Stimulated activated CD4-positive, alpha-beta T cell treated with anti-CD3 and anti-CD28 coated beads, Interleukin-2, amount 100 ng/mL, for 24 hours (primary cell): ENCODE data around the gene PYCARD.
"Not testable (repeated sequence)": the region's sequence is repeated elsewhere in the genome, so short reads cannot be mapped to it uniquely, and the experiment has no call there.

Experiments
- DNase-seq, 2 donors: peaks; one replicate each; pipeline ENCODE4 v3.0.0-alpha.2; 2020

PYCARD gene

GRCh38 chr16:31202414-31203375 lies at the start of gene PYCARD:
PYCARD (minus strand) TSS chr16:31202760; CDS start chr16:31202690, 70 bp downstream.
- peak; percentile 43 to 49 for DNase-seq

DNA sequence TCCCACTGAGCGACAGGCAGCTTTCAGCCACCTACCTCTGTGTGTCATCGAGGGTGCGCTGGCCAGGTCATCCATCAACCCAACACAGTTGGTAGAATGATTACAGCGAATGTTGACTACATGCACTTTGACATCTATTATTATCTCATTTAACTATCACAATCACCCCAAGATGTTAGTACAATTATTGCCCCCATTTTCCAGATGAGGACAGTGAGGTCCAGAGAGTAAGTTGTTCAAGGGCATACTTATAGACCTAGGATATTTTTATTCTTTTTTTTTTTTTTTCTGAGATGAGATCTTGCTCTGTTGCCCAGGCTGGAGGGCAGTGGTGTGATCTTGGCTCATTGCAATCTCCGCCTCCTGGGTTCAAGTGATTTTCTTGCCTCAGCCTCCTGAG lies 48.9 kb upstream of the PYCARD start:
- no peak for DNase-seq

DNA sequence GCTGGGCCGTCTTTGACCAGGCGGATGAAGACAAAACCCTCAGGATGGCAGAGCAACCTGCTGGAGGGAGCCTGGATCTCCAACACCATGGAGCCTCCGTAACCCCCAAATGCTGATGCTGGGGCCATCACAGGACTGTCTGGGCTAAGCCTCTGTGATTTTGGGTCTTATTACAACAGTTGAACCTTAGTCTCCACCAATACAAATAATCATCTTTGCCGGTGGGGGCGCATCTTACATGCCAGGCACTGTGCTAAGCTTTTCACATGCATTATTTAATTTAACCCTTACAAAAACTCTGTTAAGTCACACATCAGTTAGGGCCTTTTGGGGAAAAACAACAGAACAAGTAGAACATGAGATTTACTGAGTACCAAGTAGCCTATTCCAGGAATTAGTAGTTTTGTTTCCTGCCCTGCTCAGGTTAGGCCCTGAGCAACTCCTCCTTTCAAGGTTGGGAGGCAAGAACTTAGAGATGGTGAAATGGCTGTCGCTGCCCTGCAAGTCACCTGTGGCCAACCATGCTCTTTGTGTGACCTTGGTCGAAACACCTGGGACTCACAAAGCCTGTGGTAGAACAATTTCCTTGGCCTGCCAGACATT lies 48.3 kb upstream of the PYCARD start:
- DNase-seq = no peak

GRCh38 chr16:31248344-31248743 lies 45.8 kb upstream of the PYCARD start:
- DNase-seq = no peak

GRCh38 chr16:31246296-31246695 lies 43.7 kb upstream of the PYCARD start:
- no peak for DNase-seq

DNA sequence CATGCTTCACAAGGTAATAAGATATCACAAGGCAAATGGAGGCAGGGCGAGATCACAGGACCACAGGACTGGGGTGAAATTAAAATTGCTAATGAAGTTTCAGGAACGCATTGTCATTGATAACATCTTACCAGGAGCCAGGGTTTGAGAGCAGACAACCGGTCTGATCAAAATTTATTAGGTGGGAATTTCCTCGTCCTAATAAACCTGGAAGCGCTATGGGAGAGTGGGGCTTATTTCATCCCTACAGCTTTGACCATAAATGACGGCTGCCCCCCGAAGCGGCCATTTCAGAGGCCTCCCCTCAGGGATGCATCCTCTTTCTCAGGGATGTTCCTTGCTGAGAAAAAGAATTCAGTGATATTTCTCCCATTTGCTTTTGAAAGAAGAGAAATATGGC lies 43.0 kb upstream of the PYCARD start:
- DNase-seq = not testable (repeated sequence)

GRCh38 chr16:31243734-31244670 lies 41.4 kb upstream of the PYCARD start:
- DNase-seq = no peak

- DNase-seq = no peak
These were observed 39.6 kb upstream of the PYCARD start for GRCh38 chr16:31242206-31242605.

DNA sequence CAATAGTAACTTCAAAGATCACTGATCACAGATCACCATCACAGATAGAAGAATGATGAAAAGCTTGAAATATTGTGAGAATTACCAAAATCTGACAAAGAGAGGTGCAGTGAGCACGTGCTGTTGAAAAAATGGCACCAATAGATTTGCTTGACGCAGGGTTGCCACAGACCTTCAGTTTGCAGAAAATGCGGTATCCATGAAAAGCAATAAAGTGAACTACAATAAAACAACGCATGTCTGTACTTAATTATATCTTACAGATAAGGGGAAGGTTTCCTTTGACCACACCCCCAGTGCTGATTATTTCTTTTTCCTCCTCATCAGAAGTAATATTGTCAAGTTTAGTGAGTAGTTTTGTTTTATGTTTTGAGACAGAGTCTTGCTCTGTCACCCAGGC lies 35.5 kb upstream of the PYCARD start:
- no peak for DNase-seq

- no peak for DNase-seq
These were observed 26.9 kb upstream of the PYCARD start for GRCh38 chr16:31229501-31229900.

DNA sequence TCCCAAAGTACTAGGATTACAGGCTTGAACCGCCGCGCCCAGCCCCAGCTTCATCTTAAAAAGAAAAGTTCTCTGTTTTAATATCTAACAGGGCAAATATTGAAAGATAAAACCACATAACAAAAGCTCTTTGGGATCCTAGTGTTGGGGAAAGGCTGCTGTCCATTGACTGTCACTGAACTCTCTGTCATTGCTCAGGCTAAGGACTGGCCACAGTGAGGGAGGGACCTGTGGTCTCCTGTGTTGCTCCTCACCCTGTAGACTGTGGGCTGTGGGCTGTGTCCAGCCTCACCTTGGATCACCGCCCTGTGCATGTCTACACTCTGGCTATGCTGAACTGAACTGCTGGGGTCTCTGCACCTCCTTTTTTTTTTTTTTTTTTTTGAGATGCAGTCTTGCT lies 25.6 kb upstream of the PYCARD start:
- no peak for DNase-seq

DNA sequence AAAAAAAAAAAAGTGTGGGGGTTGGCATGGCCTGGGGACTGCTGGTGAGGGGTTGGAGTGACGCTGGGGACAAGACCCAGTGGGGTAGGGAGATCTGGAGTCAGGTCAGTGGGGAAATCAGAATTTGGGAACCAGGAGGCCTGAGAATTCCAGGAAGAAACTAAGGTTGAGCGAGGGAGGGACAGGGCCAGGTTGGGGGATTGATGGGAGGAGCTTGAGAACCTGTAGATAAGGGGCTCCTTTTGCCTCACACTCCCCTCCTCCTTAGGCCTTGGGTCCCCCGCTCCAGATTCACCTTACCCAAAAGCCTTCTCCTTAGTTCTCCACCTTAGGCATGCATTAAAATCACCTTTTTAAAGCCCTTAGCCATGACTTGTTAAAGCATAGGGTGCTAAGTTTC lies 22.6 kb upstream of the PYCARD start:
- no peak for DNase-seq

DNA sequence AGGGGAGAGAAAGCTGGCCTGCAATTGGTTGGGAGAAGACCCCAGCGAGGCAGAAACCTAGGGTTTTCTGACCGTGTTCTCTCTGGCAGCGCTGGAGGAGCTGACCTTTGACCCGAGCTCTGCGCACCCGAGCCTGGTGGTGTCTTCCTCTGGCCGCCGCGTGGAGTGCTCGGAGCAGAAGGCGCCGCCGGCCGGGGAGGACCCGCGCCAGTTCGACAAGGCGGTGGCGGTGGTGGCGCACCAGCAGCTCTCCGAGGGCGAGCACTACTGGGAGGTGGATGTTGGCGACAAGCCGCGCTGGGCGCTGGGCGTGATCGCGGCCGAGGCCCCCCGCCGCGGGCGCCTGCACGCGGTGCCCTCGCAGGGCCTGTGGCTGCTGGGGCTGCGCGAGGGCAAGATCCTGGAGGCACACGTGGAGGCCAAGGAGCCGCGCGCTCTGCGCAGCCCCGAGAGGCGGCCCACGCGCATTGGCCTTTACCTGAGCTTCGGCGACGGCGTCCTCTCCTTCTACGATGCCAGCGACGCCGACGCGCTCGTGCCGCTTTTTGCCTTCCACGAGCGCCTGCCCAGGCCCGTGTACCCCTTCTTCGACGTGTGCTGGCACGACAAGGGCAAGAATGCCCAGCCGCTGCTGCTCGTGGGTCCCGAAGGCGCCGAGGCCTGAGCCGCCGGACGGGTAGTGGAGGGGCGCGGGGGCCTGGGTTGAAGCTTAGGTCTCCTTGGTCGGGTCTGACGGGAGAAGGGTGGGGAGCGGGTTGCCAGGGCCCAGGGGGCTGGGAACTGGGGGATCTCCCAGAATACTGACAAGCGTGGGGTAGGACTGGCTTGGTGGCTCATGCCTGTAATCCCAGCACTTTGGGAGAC lies 21.8 kb upstream of the PYCARD start:
- no peak for DNase-seq

GRCh38 chr16:31223044-31223443 lies 20.5 kb upstream of the PYCARD start:
- no peak for DNase-seq

- DNase-seq = no peak
These were observed 19.0 kb upstream of the PYCARD start for GRCh38 chr16:31221357-31222160.

- DNase-seq = no peak
These were observed 16.7 kb upstream of the PYCARD start for GRCh38 chr16:31219154-31219741.

DNA sequence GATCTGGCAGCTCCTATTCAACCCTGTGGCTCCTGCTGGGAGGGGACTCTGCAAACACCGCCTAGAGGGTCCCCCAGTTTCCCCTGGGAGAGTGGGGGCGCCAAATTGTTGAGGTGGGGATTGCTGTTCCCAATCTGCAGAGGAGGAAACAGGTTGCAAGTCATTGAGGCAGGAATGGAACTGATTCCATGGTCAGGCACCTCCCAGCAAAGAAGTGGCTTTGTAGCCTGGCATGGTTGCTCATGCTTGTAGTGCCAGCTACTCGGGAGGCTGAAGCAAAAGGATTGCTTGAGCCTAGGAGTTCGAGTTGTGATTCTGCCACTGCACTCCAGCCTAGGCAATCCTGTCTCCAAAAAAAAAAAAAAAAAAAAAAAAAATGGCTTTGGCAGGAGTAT lies 14.6 kb upstream of the PYCARD start:
- no peak for DNase-seq

- peak in 1 of 2 donors; percentile 37 for DNase-seq
These were observed 14.0 kb upstream of the PYCARD start, which contains the start of gene PYDC1 for GRCh38 chr16:31216422-31217135. PYDC1 (minus strand) TSS chr16:31217135; CDS start chr16:31217028, 107 bp downstream.

DNA sequence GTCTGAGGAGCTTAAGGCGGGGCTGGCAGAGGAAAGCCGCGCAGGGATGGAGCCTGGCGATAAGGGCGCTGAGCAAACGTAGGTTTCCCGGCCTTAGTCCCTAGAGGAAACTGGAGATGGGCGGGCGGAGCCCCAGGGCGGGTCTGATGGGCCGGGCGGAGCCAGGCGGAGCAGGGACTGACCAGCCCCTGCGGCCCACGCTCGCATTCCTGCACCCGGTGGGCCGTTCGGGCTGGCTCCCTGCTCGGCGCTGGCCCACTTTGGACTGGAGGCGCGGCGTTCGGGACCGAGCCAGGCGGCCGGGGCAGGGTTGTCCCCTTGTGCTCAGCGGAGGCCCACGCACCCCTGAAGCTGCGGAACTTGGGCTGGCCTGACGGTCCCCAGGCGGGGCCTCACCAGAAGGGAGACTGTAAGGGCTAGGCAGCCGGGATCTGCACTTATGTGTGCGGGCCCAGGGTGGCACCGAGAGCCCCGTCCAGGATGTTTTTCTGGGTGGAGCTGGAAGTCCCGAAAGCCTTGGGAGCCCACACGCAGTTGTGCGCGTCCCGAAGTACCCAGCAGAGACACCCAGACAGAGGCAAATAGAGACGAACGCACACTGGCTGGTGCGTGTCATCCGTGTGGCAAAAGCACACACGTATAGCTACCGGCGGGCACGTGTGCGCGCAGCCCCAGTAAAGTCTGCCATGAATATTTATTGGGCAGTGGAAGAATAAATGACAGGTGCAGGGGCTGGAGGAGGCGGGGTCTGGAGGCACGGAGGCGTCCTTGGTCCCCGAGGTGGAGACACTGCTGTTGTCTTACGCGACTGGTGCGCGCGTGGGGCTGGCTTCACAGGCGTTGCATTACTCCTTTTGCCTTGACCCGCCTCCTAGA lies 13.0 kb upstream of the PYCARD start:
- DNase-seq = no peak
